Measurements from ENCODE around the gene PRSS12.

DNA sequence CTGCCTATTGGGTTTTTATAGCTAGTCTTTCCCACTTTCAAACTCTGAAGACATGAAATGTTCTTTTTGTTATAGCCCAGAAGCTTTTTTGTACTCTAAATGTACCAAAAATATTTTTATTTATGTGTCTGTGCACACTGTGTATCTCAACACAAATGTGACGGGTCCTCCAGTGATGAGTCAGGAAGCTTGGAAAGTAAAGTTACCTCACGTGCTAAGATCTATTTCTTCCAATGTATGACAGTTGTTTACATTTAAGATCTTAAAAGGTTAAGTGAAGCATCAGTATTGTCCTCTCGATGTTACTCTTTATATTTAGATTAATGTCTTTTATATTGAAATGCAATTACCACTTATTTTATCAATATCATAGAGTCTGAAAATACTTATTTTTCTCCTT, 29.1 kb upstream of the PRSS12 start:
- TF ChIP-seq, protein P1, sequence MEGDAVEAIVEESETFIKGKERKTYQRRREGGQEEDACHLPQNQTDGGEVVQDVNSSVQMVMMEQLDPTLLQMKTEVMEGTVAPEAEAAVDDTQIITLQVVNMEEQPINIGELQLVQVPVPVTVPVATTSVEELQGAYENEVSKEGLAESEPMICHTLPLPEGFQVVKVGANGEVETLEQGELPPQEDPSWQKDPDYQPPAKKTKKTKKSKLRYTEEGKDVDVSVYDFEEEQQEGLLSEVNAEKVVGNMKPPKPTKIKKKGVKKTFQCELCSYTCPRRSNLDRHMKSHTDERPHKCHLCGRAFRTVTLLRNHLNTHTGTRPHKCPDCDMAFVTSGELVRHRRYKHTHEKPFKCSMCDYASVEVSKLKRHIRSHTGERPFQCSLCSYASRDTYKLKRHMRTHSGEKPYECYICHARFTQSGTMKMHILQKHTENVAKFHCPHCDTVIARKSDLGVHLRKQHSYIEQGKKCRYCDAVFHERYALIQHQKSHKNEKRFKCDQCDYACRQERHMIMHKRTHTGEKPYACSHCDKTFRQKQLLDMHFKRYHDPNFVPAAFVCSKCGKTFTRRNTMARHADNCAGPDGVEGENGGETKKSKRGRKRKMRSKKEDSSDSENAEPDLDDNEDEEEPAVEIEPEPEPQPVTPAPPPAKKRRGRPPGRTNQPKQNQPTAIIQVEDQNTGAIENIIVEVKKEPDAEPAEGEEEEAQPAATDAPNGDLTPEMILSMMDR (conservative IDR thresholded peaks at IDR 0.05), result no peak
- TF ChIP-seq EZH2 (IDR thresholded peaks at IDR 0.05; ENCODE audit: low read depth), result no peak
